Measurements from ENCODE around the gene ANKS1A. TPM values are rescaled to one million over a fixed set of nuclear protein-coding genes. Genes with fewer than 3 reads are reported as not detected.

The ANKS1A gene
- total and polyA plus RNA-seq, 2 experiments from 2014 or later, result 12.1 to 31.9 TPM

- H3K4me1 ChIP-seq (ENCODE audit: insufficient read depth), result no peaks in the 10 kb centered on the region
- ATAC-seq, result no peak
- no peak overlapping the region for H3K4me2 ChIP-seq
- peaks cover 3% of the 10 kb centered on the region; the same call in 1 of the 2 replicates for H3K36me3 ChIP-seq (ENCODE audit: insufficient read depth)
- Mint-ChIP-seq H3K9me3 (no peaks in the 10 kb centered on the region), H3K27ac (0 out of 2 replicates have a peak overlapping the region, but pooled peaks have one; percentile 88), H3K4me3 (no peak overlapping the region), H3K4me1 (peaks cover 18% of the 10 kb centered on the region), H3K36me3 (ENCODE audit: low read depth) (peaks cover 41% of the 10 kb centered on the region), H3K27me3 (ENCODE audit: insufficient read depth, low read depth, poor library complexity) (peaks cover 13% of the 10 kb centered on the region)
- TF ChIP-seq CTCF (conservative IDR thresholded peaks at IDR 0.05; ENCODE audit: low read depth in 2 of 2) (0 out of 4 replicates have a peak, but pooled peaks of 1 of the 2 experiments have one; percentile 8), STAT1 (IDR thresholded peaks at IDR 0.05; ENCODE audit: unreplicated experiment) (no peak)
- no peak overlapping the region for H3K4me3 ChIP-seq
- no peaks in the 10 kb centered on the region for H3K27me3 ChIP-seq (ENCODE audit: insufficient read depth)
- no peaks in the 10 kb centered on the region for H3K9me2 ChIP-seq (ENCODE audit: insufficient read depth)
- no peaks in the 10 kb centered on the region; the same call in 1 of the 2 replicates for H4K20me1 ChIP-seq (replicated peaks; ENCODE audit: insufficient read depth)
- no peak overlapping the region for H3K27ac ChIP-seq (ENCODE audit: low read depth)
- no peaks in the 10 kb centered on the region for H3F3A ChIP-seq (replicated peaks; ENCODE audit: low read depth)
- H3K79me2 ChIP-seq (replicated peaks; ENCODE audit: insufficient read depth), result no peaks in the 10 kb centered on the region
- H2AFZ ChIP-seq, result no peak overlapping the region
- DNase-seq (ENCODE audit: low spot score), result no peak
Measured at GRCh38 chr6:35082733-35083403, 193.8 kb downstream of the ANKS1A start.

- Mint-ChIP-seq H3K4me3 (no peak overlapping the region), H3K36me3 (ENCODE audit: low read depth) (peaks cover 43% of the 10 kb centered on the region), H3K27me3 (ENCODE audit: insufficient read depth, low read depth, poor library complexity) (peaks cover 13% of the 10 kb centered on the region), H3K27ac (no peak overlapping the region), H3K9me3 (no peaks in the 10 kb centered on the region), H3K4me1 (peaks cover 18% of the 10 kb centered on the region)
- H3K79me2 ChIP-seq (replicated peaks; ENCODE audit: insufficient read depth), result no peaks in the 10 kb centered on the region
- DNase-seq (ENCODE audit: low spot score), result no peak
- H3F3A ChIP-seq (replicated peaks; ENCODE audit: low read depth), result no peaks in the 10 kb centered on the region
- no peak overlapping the region for H3K4me3 ChIP-seq
- no peaks in the 10 kb centered on the region for H3K27me3 ChIP-seq (ENCODE audit: insufficient read depth)
- H3K27ac ChIP-seq (ENCODE audit: low read depth), result no peak overlapping the region
- H4K20me1 ChIP-seq (replicated peaks; ENCODE audit: insufficient read depth), result no peaks in the 10 kb centered on the region; the same call in 1 of the 2 replicates
- H2AFZ ChIP-seq, result no peak overlapping the region
- no peaks in the 10 kb centered on the region for H3K4me1 ChIP-seq (ENCODE audit: insufficient read depth)
- no peak for ATAC-seq
- no peak overlapping the region for H3K4me2 ChIP-seq
- H3K36me3 ChIP-seq (ENCODE audit: insufficient read depth), result peaks cover 3% of the 10 kb centered on the region; the same call in 1 of the 2 replicates
- H3K9me2 ChIP-seq (ENCODE audit: insufficient read depth), result no peaks in the 10 kb centered on the region
- no peak for TF ChIP-seq STAT1 (IDR thresholded peaks at IDR 0.05; ENCODE audit: unreplicated experiment)
- TF ChIP-seq CREB1 (CRISPR knock-in tag; IDR thresholded peaks at IDR 0.05; ENCODE audit: low read depth), result no peak
- TF ChIP-seq POLR2AphosphoS5 (IDR thresholded peaks at IDR 0.05; ENCODE audit: low read depth), result no peak
- TF ChIP-seq ETS1 (IDR thresholded peaks at IDR 0.05), result no peak
- TF ChIP-seq ZNF331 (CRISPR knock-in tag; IDR thresholded peaks at IDR 0.05; ENCODE audit: low read depth), result no peak
- no peak for TF ChIP-seq ZNF462 (CRISPR knock-in tag; IDR thresholded peaks at IDR 0.05)
- no peak for TF ChIP-seq NANOG (IDR thresholded peaks at IDR 0.05; ENCODE audit: borderline replicate concordance)
- TF ChIP-seq EZH2 (IDR thresholded peaks at IDR 0.05; ENCODE audit: low read depth, unreplicated experiment), result no peak
- no peak for TF ChIP-seq ZNF114 (CRISPR knock-in tag; IDR thresholded peaks at IDR 0.05)
Measured at GRCh38 chr6:35083507-35083906, 194.5 kb downstream of the ANKS1A start.

Measured in GM23338 (cell line).